ENCODE measurements around the gene SDK1. TPM values are rescaled to one million over a fixed set of nuclear protein-coding genes. Genes with fewer than 3 reads are reported as not detected.

Gene SDK1
- total and polyA plus RNA-seq, 4 donors: 1.9 to 46.3 (median 12.4) TPM

DNA sequence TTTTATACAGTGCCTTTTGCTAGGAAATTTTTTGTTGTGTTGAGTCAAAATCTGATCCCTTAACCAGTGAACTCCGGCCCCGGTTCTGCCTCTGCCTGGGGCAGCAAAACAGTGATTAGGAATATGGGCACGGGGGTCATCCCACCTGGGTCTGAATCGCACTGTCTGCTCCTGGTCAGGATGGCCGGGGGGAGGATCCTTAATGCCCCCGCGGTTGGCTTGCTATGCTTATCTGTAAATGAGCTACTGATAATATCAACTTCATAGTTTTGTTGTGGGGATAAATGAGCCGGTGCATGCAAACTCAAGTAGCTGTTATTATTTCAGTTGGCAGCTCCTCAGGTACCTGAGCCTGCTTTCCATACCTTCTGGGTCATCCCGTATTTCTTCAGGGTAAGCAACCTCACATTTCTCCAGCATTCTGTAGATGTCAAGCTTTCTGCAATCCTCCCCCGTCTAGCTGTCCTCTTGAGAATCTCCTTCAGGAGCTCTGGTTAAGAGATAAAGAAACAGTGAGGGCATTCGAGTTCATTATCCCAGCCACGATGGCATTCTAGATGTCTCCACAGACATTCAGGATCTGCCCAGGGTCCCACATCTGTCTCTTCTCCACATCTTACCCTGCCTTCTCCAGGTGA, 592.2 kb downstream of the SDK1 start:
- Histone ChIP-seq H3K9me3 (ENCODE audit: control insufficient read depth, low read length) (no peaks in the 10 kb centered on the region), H3K4me1 (ENCODE audit: control insufficient read depth in 1 of 2, insufficient read depth in 2 of 2, low read length in 2 of 2) (peaks cover 0 to 3% of the 10 kb centered on the region in 2 donors), H3K27ac (ENCODE audit: low read depth in 1 of 2, low read length in 2 of 2) (no peak overlapping the region), H3K36me3 (ENCODE audit: control insufficient read depth in 1 of 2, insufficient read depth in 2 of 2, low read length in 1 of 2) (no peaks in the 10 kb centered on the region), H3K4me3 (ENCODE audit: low read length in 2 of 2) (no peak overlapping the region), H3K27me3 (ENCODE audit: control insufficient read depth in 1 of 2, insufficient read depth in 2 of 2, low read length in 1 of 2) (no peaks in the 10 kb centered on the region)
- 93 to 95% methylated on average over 12 of the region's 12 CpGs for WGBS, 2 donors
- ATAC-seq (ENCODE audit: low FRiP score) (no peak), DNase-seq (no peak)
- intact Hi-C loops (cut with DNase I): loop anchor here in 1 of 2 donors (10.0 kb wide), 2 partner anchors 598 to 1028 kb away; no protein-coding TSS in a partner anchor

DNA sequence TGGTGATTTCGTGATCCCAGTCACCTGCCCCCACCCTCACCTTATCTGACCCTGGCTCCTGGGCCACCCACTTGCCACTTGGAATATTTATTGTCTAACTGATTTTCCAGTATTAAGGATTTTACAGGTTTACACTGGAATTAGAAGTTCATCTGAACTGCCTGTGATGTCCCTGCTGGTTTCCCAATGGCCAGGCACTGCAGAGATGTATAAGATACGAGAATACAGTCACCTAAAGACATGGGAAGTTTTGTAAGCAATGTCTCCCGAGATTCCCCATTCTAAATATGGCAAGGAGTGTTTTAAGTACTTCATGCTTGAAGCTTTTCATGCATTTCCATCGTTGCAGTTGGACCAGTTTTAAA, 592.7 kb downstream of the SDK1 start:
- no peaks in the 10 kb centered on the region for H3K36me3 ChIP-seq (ENCODE audit: control insufficient read depth in 1 of 2, insufficient read depth in 2 of 2, low read length in 1 of 2)
- no peak for ATAC-seq (ENCODE audit: low FRiP score)
- no peak for DNase-seq
- intact Hi-C loops (cut with DNase I): loop anchor here in 1 of 2 donors (10.0 kb wide), 2 partner anchors 599 to 1029 kb away; no protein-coding TSS in a partner anchor
- no peaks in the 10 kb centered on the region for H3K9me3 ChIP-seq (ENCODE audit: control insufficient read depth, low read length)
- H3K4me3 ChIP-seq (ENCODE audit: low read length in 2 of 2): no peak overlapping the region
- WGBS, 2 donors: 78 to 82% methylated on average over 4 of the region's 4 CpGs
- H3K27ac ChIP-seq (ENCODE audit: low read depth in 1 of 2, low read length in 2 of 2): no peak overlapping the region
- H3K4me1 ChIP-seq (ENCODE audit: control insufficient read depth in 1 of 2, insufficient read depth in 2 of 2, low read length in 2 of 2): peaks cover 0 to 3% of the 10 kb centered on the region in 2 donors
- no peaks in the 10 kb centered on the region for H3K27me3 ChIP-seq (ENCODE audit: control insufficient read depth in 1 of 2, insufficient read depth in 2 of 2, low read length in 1 of 2)

DNA sequence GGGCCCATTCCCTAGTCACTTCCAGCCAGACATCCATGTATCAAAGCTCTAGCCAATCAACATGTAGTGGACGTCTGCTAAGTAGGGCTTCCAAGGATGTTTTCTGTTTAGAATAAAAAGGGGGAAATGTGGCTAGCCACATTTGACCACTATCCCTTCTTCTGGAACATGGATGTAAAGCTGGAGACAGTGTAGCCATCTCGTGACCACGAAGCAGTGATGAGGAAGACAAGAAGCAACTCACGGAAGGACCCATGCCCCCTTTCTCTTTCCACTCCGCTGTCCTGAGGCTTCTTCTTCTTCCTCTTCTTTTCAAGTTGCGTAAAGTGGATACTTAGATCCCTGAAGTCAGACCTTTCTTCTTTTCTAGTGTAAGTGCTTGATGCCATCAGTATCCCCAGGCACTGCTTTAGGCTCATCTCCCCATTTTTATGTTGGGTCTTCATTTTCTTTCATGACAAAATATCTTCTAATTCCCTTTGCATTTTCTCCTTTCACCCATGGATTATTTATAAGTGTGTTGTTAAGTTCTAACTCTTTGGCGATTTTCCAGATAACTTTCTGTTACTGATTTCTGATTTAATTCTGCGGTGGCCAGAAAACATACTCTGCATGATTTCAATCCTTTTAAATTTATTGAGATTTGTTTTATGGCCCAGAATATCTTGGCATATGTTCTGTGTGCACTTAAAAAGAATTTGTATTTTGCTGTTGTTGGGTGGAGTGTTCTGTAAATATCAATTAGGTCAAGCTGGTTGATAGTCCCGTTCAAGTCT, 594.5 kb downstream of the SDK1 start:
- Histone ChIP-seq H3K27me3 (ENCODE audit: control insufficient read depth in 1 of 2, insufficient read depth in 2 of 2, low read length in 1 of 2) (no peaks in the 10 kb centered on the region), H3K4me1 (ENCODE audit: control insufficient read depth in 1 of 2, insufficient read depth in 2 of 2, low read length in 2 of 2) (peaks cover 0 to 3% of the 10 kb centered on the region in 2 donors), H3K9me3 (ENCODE audit: control insufficient read depth, low read length) (no peaks in the 10 kb centered on the region), H3K27ac (ENCODE audit: low read depth in 1 of 2, low read length in 2 of 2) (no peak overlapping the region), H3K4me3 (ENCODE audit: low read length in 2 of 2) (no peak overlapping the region), H3K36me3 (ENCODE audit: control insufficient read depth in 1 of 2, insufficient read depth in 2 of 2, low read length in 1 of 2) (no peaks in the 10 kb centered on the region)
- intact Hi-C loops (cut with DNase I): loop anchor here (5.0 to 10.0 kb wide), 3 partner anchors 593 to 1031 kb away; partner anchors contain the start of gene SDK1 (in 1 of the 2)
- DNase-seq: no peak
- WGBS, 2 donors: 80 to 85% methylated on average over 9 of the region's 9 CpGs
- no peak for ATAC-seq (ENCODE audit: low FRiP score)

DNA sequence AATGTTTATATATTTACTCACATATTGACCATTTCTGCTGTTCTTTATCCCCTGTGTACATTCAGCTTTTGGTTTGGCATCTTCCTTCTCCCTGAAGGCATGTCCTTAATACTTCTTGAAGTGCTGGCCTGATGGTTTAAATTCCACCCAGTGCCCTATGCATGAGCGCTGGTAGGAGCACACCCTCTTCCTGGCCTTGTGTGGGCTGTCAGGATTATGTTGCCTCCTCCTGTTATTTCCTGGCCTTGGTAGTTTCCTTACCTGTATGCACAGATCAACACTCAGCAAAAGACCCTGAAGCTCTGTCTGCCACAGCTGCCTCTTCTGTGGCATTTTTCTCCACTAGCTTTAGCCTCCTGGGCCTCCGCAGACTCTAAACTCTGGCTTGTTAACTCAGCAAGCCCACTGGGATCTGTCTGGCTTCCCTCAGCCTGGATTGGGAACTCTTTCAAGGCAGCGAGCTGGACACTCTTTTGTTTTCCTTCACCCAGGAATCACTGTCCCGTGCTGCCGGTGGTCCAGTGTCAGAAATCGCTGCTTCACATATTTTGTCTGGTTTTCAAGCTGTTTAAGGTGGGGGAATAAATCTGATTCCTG, 595.2 kb downstream of the SDK1 start:
- H3K4me3 ChIP-seq (ENCODE audit: low read length in 2 of 2): no peak overlapping the region
- intact Hi-C loops (cut with DNase I): loop anchor here (5.0 to 10.0 kb wide), 3 partner anchors 594 to 1031 kb away; partner anchors contain the start of gene SDK1 (in 1 of the 2)
- no peaks in the 10 kb centered on the region for H3K9me3 ChIP-seq (ENCODE audit: control insufficient read depth, low read length)
- H3K27me3 ChIP-seq (ENCODE audit: control insufficient read depth in 1 of 2, insufficient read depth in 2 of 2, low read length in 1 of 2): no peaks in the 10 kb centered on the region
- H3K36me3 ChIP-seq (ENCODE audit: control insufficient read depth in 1 of 2, insufficient read depth in 2 of 2, low read length in 1 of 2): no peaks in the 10 kb centered on the region
- DNase-seq (no peak), ATAC-seq (ENCODE audit: low FRiP score) (no peak)
- WGBS, 2 donors: 30 to 33% methylated on average over 6 of the region's 6 CpGs
- H3K4me1 ChIP-seq (ENCODE audit: control insufficient read depth in 1 of 2, insufficient read depth in 2 of 2, low read length in 2 of 2): peaks cover 0 to 3% of the 10 kb centered on the region in 2 donors
- no peak overlapping the region for H3K27ac ChIP-seq (ENCODE audit: low read depth in 1 of 2, low read length in 2 of 2)

DNA sequence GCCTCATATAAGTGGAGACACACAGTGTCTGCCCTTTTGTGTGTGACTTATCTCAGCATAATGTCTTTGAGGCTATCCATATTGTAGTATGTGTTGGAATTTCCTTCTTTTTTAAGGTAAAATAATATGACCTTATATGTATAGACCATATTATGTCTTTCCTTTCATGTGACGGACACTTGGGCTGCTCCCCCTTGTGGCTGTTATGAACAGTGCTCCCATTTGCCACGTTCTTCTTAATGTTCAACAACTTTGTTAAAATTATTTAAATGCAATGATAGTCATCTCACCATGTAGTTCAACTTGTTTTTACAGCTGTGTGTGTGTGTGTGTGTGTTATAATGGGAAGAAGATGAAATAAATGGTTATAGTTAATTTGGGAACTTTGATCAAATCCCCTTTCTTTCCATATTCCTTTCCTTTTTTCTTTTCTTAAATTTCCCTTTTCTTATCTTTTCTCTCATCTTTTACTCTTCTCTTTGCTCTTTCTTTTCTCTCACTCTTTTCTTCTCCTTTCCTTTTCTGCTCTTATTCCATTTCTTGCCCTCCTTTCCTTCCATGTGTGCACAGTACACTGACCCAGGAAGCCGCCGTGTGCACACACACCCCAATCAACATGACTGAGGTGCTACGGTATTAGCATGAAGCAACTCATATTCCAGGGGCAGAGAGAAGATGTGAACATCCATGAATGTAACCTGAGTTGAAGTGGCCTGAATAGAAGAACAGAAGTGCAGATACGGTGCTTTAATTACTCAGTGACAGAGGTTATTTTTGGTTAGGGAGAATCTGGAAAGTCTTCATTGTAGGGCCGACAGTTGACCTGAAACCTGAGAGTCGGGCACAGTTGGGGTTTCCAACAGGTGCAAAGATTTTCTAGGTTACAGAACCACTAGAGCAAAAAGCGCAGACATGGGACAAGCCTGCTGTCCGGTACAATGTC, 596.6 kb downstream of the SDK1 start:
- 76 to 77% methylated on average over 10 of the region's 10 CpGs for WGBS, 2 donors
- no peaks in the 10 kb centered on the region for H3K9me3 ChIP-seq (ENCODE audit: control insufficient read depth, low read length)
- peaks cover 0 to 5% of the 10 kb centered on the region in 2 donors for H3K36me3 ChIP-seq (ENCODE audit: control insufficient read depth in 1 of 2, insufficient read depth in 2 of 2, low read length in 1 of 2)
- H3K27ac ChIP-seq (ENCODE audit: low read depth in 1 of 2, low read length in 2 of 2): no peak overlapping the region
- DNase-seq (no peak), ATAC-seq (ENCODE audit: low FRiP score) (no peak)
- peaks cover 0 to 3% of the 10 kb centered on the region in 2 donors for H3K4me1 ChIP-seq (ENCODE audit: control insufficient read depth in 1 of 2, insufficient read depth in 2 of 2, low read length in 2 of 2)
- H3K27me3 ChIP-seq (ENCODE audit: control insufficient read depth in 1 of 2, insufficient read depth in 2 of 2, low read length in 1 of 2): no peaks in the 10 kb centered on the region
- H3K4me3 ChIP-seq (ENCODE audit: low read length in 2 of 2): no peak overlapping the region
- intact Hi-C loops (cut with DNase I): loop anchor here (5.0 to 10.0 kb wide), 3 partner anchors 595 to 1033 kb away; partner anchors contain the start of gene SDK1 (in 1 of the 2)

DNA sequence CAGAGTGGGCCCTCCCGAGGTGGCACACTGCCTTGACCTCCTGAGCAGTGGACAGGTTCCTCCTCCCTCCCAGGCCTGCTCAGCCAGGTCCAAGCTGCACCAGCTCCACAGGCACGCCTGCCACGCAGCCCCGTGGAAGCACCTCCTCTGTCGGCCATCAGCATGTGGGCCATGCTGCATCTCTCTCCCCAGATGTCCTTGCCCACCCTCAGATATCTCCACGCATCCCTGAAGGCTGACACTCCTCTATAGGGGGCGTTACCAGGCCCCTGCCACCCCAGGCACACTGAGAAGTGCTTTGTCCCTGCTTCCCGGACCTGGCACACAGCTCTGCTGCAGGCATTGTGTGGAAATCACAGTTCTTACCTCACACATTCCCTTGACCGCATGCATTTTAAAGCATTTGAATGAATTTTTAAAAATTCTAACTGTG, 598.5 kb downstream of the SDK1 start:
- H3K27me3 ChIP-seq (ENCODE audit: control insufficient read depth in 1 of 2, insufficient read depth in 2 of 2, low read length in 1 of 2): no peaks in the 10 kb centered on the region
- intact Hi-C loops (cut with DNase I): loop anchor here (5.0 to 10.0 kb wide), 3 partner anchors 597 to 1035 kb away; partner anchors contain the start of gene SDK1 (in 1 of the 2)
- peaks cover 0 to 5% of the 10 kb centered on the region in 2 donors for H3K36me3 ChIP-seq (ENCODE audit: control insufficient read depth in 1 of 2, insufficient read depth in 2 of 2, low read length in 1 of 2)
- peaks cover 0 to 3% of the 10 kb centered on the region in 2 donors for H3K4me1 ChIP-seq (ENCODE audit: control insufficient read depth in 1 of 2, insufficient read depth in 2 of 2, low read length in 2 of 2)
- no peak for ATAC-seq (ENCODE audit: low FRiP score)
- H3K4me3 ChIP-seq (ENCODE audit: low read length in 2 of 2): no peak overlapping the region
- 87 to 89% methylated on average over 9 of the region's 9 CpGs for WGBS, 2 donors
- no peak overlapping the region for H3K27ac ChIP-seq (ENCODE audit: low read depth in 1 of 2, low read length in 2 of 2)
- no peaks in the 10 kb centered on the region for H3K9me3 ChIP-seq (ENCODE audit: control insufficient read depth, low read length)
- DNase-seq: no peak

DNA sequence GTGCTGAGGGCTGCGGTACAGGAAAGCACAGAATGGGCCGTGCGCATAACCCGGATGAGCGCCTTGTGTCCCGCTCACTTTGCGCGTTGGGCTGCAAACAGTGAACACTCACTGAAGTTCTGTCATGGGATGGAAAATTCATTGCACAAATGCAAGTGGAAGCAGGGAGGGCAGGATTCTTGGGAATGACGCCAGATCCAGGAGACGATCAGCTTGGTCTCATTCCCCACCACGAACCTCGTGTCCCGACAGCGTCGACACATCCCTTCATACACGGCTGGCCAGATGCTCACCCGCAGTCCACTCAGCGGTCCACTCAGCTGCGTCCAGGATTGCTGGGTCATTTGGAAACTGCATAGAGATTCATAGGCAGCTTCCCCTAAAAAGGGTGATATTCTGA, 607.1 kb downstream of the SDK1 start:
- no peaks in the 10 kb centered on the region for H3K4me1 ChIP-seq (ENCODE audit: control insufficient read depth in 1 of 2, insufficient read depth in 2 of 2, low read length in 2 of 2)
- DNase-seq: no peak
- no peak overlapping the region for H3K27ac ChIP-seq (ENCODE audit: low read depth in 1 of 2, low read length in 2 of 2)
- H3K4me3 ChIP-seq (ENCODE audit: low read length in 2 of 2): no peak overlapping the region
- H3K36me3 ChIP-seq (ENCODE audit: control insufficient read depth in 1 of 2, insufficient read depth in 2 of 2, low read length in 1 of 2): no peaks in the 10 kb centered on the region
- no peaks in the 10 kb centered on the region for H3K9me3 ChIP-seq (ENCODE audit: control insufficient read depth, low read length)
- 94 to 95% methylated on average over 19 of the region's 19 CpGs for WGBS, 2 donors
- intact Hi-C loops (cut with DNase I): no loop called here
- H3K27me3 ChIP-seq (ENCODE audit: control insufficient read depth in 1 of 2, insufficient read depth in 2 of 2, low read length in 1 of 2): no peaks in the 10 kb centered on the region
- ATAC-seq (ENCODE audit: low FRiP score): no peak

DNA sequence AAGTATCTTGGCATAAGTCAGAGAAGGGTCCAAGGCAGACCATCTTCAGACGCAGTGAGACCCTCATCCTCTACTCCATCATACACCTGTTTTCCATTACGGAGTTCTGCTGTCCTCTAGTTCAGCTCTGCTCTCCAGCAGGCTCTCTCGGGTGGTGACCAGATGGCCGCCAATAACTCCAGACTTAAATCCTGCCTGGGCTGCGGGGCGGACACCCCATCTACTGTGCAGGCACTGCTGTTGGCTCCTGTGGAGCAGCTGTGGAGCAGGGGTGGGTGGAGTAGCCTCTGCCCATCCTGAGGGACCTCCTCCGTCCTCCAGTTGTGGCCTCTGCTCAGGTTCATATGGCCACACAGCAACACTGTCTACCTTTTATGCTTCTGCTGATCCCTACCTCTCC, 608.1 kb downstream of the SDK1 start:
- no peak overlapping the region for H3K27ac ChIP-seq (ENCODE audit: low read depth in 1 of 2, low read length in 2 of 2)
- no peaks in the 10 kb centered on the region for H3K27me3 ChIP-seq (ENCODE audit: control insufficient read depth in 1 of 2, insufficient read depth in 2 of 2, low read length in 1 of 2)
- H3K4me3 ChIP-seq (ENCODE audit: low read length in 2 of 2): no peak overlapping the region
- 93% methylated on average over 7 of the region's 7 CpGs for WGBS, 2 donors
- H3K36me3 ChIP-seq (ENCODE audit: control insufficient read depth in 1 of 2, insufficient read depth in 2 of 2, low read length in 1 of 2): no peaks in the 10 kb centered on the region
- DNase-seq: no peak
- intact Hi-C loops (cut with DNase I): no loop called here
- no peaks in the 10 kb centered on the region for H3K9me3 ChIP-seq (ENCODE audit: control insufficient read depth, low read length)
- H3K4me1 ChIP-seq (ENCODE audit: control insufficient read depth in 1 of 2, insufficient read depth in 2 of 2, low read length in 2 of 2): no peaks in the 10 kb centered on the region
- no peak for ATAC-seq (ENCODE audit: low FRiP score)
